GM12878 (cell line): Measurements from ENCODE around the gene FKBP4. TPM values are rescaled to one million over a fixed set of nuclear protein-coding genes. Genes with fewer than 3 reads are reported as not detected.

Experiments used
- ATAC-seq: fragments of 200-7000 bp; cut with Tn5 transposase; 3 replicates; pipeline ENCODE4 v1.9.1; 2020; ENCODE audit warnings: mild to moderate bottlenecking, moderate library complexity
- BruUV-seq: library from RNA; stranded (reverse); fragments of 400-500 nt; replicated peaks from 2 replicates; lab custom pipeline; 2021; lab: Mats Ljungman, UMichigan
- CTCF ChIA-PET: fragments of 300-600 bp; sonication (Branson Sonifier 250); formaldehyde crosslinking; extraction: SDS; loops from one replicate; lab custom pipeline; 2021; ENCODE audit warnings: inconsistent platforms; lab: Yijun Ruan, JAX
- POLR2A ChIA-PET: fragments of 350-600 bp; formaldehyde crosslinking; extraction: SDS; loops from one replicate; lab custom pipeline; 2021; ENCODE audit warnings: inconsistent platforms; lab: Charles Lee
- RAD21 ChIA-PET: fragments of 300-600 bp; sonication (Branson Sonifier 250); formaldehyde crosslinking; loops from one replicate; lab custom pipeline; 2023; ENCODE audit warnings: antibody characterized with exemption; ENCODE audit not compliant: unreplicated experiment; lab: Charles Lee
- SMC1A ChIA-PET: fragments of 300-600 bp; sonication (Branson Sonifier 250); formaldehyde crosslinking; loops from one replicate; lab custom pipeline; 2023; ENCODE audit not compliant: unreplicated experiment, uncharacterized antibody; lab: Charles Lee
- DNase-seq: peaks from one replicate; pipeline ENCODE4 v3.0.0-alpha.2; 2011; ENCODE audit warnings: low read depth, low spot score
- FAIRE-seq: peaks from 3 replicates; lab custom pipeline; 2011; peaks lifted over from hg19 to GRCh38; lab: Jason Lieb, UNC
- H2AFZ ChIP-seq: 2 replicates; pipeline ENCODE4 v1.6.0; 2011; ENCODE audit warnings: low read depth, low read length, control low read depth; ENCODE audit not compliant: control insufficient read depth
- H3K27ac ChIP-seq: 2 replicates; pipeline ENCODE4 v1.5.1; 2011; ENCODE audit warnings: control low read depth; ENCODE audit not compliant: control insufficient read depth, insufficient read depth
- H3K27me3 ChIP-seq, 2 experiments: replicated peaks in 1 of 2; 2 replicates each; pipeline versions ENCODE4 v1.6.0 to v1.6.1; 2011; ENCODE audit warnings: low read length in 1 of 2; ENCODE audit not compliant: control insufficient read depth in 2 of 2, insufficient read depth in 2 of 2
- H3K36me3 ChIP-seq, 2 experiments: 2 replicates each; pipeline ENCODE4 v1.5.1; 2011; ENCODE audit warnings: low read length in 1 of 2; ENCODE audit not compliant: control insufficient read depth in 2 of 2, insufficient read depth in 2 of 2
- H3K4me1 ChIP-seq: 2 replicates; pipeline ENCODE4 v1.6.1; 2011; ENCODE audit warnings: mild to moderate bottlenecking, low read length, moderate library complexity, mixed read lengths; ENCODE audit not compliant: control insufficient read depth, insufficient read depth
- H3K4me2 ChIP-seq: 2 replicates; pipeline ENCODE4 v1.6.0; 2011; ENCODE audit warnings: control low read depth; ENCODE audit not compliant: control insufficient read depth, insufficient read depth
- H3K4me3 ChIP-seq: fragments of 200-600 bp; sonication (generic); 2 replicates; pipeline ENCODE4 v1.5.1; 2016
- H3K79me2 ChIP-seq: 2 replicates; pipeline ENCODE4 v1.6.0; 2011; ENCODE audit warnings: low read length; ENCODE audit not compliant: control insufficient read depth, insufficient read depth
- H3K9ac ChIP-seq: 2 replicates; pipeline ENCODE4 v1.8.0; 2011; ENCODE audit warnings: low read length, control low read depth, mixed read lengths; ENCODE audit not compliant: control insufficient read depth, insufficient read depth
- H3K9me3 ChIP-seq: replicated peaks from 3 replicates; pipeline ENCODE4 v1.5.1; 2011; ENCODE audit warnings: mild to moderate bottlenecking, low read length; ENCODE audit not compliant: control insufficient read depth, insufficient read depth
- H4K20me1 ChIP-seq: 2 replicates; pipeline ENCODE4 v1.6.0; 2011; ENCODE audit not compliant: control insufficient read depth, insufficient read depth
- BHLHE40 ChIP-seq, 2 experiments: fragments of 450-650 bp in 1 of 2; IDR thresholded peaks; 2 replicates each; pipeline ENCODE4 v1.6.1; 2011 to 2017; ENCODE audit warnings: low read depth in 2 of 2, borderline replicate concordance in 1 of 2, improper control_type of control experiment in 1 of 2, low read length in 1 of 2, mild to moderate bottlenecking in 1 of 2
- CEBPZ ChIP-seq: fragments of 150-350 bp; IDR thresholded peaks from 2 replicates; pipeline ENCODE4 v1.6.1; 2016; ENCODE audit warnings: low read depth, low read length
- HSF1 ChIP-seq: fragments of 150-350 bp; IDR thresholded peaks from 2 replicates; pipeline ENCODE4 v1.6.1; 2014; ENCODE audit warnings: mild to moderate bottlenecking, low read depth, low read length
- MYB ChIP-seq: fragments of 150-350 bp; IDR thresholded peaks from 2 replicates; pipeline ENCODE4 v1.6.1; 2014; ENCODE audit warnings: mild to moderate bottlenecking, low read depth, low read length, borderline replicate concordance
- RELA ChIP-seq: fragments of 450-650 bp; IDR thresholded peaks from 2 replicates; pipeline ENCODE4 v1.8.0; 2014; ENCODE audit warnings: borderline replicate concordance; ENCODE audit not compliant: partially characterized antibody
- RFX5 ChIP-seq: IDR thresholded peaks from 2 replicates; pipeline ENCODE4 v1.6.1; 2011; ENCODE audit warnings: low read depth, low read length, improper control_type of control experiment
- SMAD1 ChIP-seq: fragments of 450-650 bp; IDR thresholded peaks from 2 replicates; pipeline ENCODE4 v1.6.1; 2018; ENCODE audit warnings: mild to moderate bottlenecking, low read depth; ENCODE audit not compliant: partially characterized antibody
- ZBTB4 ChIP-seq: fragments of 450-650 bp; formaldehyde crosslinking; IDR thresholded peaks from 2 replicates; pipeline ENCODE4 v1.4.0; 2022; ENCODE audit warnings: mild to moderate bottlenecking, moderate library complexity
- WGBS: methylation state at CpG from one replicate; pipeline ENCODE4 v1.1.6; 2016; ENCODE audit warnings: low lambda C conversion rate; ENCODE audit not compliant: insufficient replicate concordance, insufficient coverage; ENCODE audit errors: missing lambda C conversion rate; 5-methylcytosine and 5-hydroxymethylcytosine counted together
- in situ Hi-C: fragments of 300-500 bp; cut with MboI; formaldehyde crosslinking; loops from 9 replicates; pipeline ENCODE4 v1.14.3; 2018; ENCODE audit warnings: mixed read lengths
- intact Hi-C: fragments of 100-400 bp; cut with micrococcal nuclease; formaldehyde crosslinking; loops from one replicate; pipeline ENCODE4 v1.14.2; 2022; ENCODE audit not compliant: unreplicated experiment
- polyA plus RNA-seq, 11 experiments: library from polyadenylated mRNA; depleted of rRNA in 4 of 11; unstranded in 6 of 11; stranded (reverse) in 5 of 11; fragments of >200 nt; fragmentation: Nextera tagmentation in 4 of 11; fragmentation: Illumina TruSeq in 1 of 11; extraction: Ambion mirVana in 4 of 11; extraction: Trizol in 1 of 11; gene quantifications; 1 replicate in 1 of 11; 2 replicates in 10 of 11; pipeline versions ENCODE4 v1.2.1 to v1.2.3, GENCODE V29; 2011 to 2016; ENCODE audit warnings: inconsistent platforms in 2 of 11, missing spikeins in 2 of 11, low read depth in 1 of 11
- total RNA-seq, 4 experiments: library from RNA; depleted of rRNA in 3 of 4; stranded (reverse); fragments of >200 nt in 3 of 4; fragmentation: Illumina TruSeq in 1 of 4; extraction: Trizol in 1 of 4; gene quantifications; 2 replicates each; pipeline versions ENCODE4 v1.2.1 to v1.2.3, GENCODE V29; 2013 to 2021

FKBP4 gene
- total and polyA plus RNA-seq, 10 of the 15 experiments (the other 5 are each of a cell fraction or from before 2014, with no cell fraction given) = 8.9 to 90.0 (median 45.4) TPM

- H3K4me3 ChIP-seq = no peak overlapping the region
- H3K9ac ChIP-seq = no peak overlapping the region
- in situ Hi-C loops (no loop called here), intact Hi-C loops (no loop called here)
- no peaks in the 10 kb centered on the region for H3K4me1 ChIP-seq
- SMC1A ChIA-PET = no interaction called here
- no TSS peak for BruUV-seq
- DNase-seq (no peak), FAIRE-seq (no peak), ATAC-seq (no peak)
- RAD21 ChIA-PET = no interaction called here
- WGBS = 91% methylated on average over 9 of the region's 9 CpGs
- H3K36me3 ChIP-seq = no peaks in the 10 kb centered on the region; a peak in 1 of 4 replicates
- POLR2A ChIA-PET = no interaction called here
- TF ChIP-seq SMAD1 (no peak), BHLHE40 (IDR thresholded peaks at IDR 0.05; ENCODE audit: borderline replicate concordance in 1 of 2, low read depth in 2 of 2, low read length in 1 of 2) (no peak), HSF1 (no peak), RELA (no peak)
- H2AFZ ChIP-seq = no peak overlapping the region
- CTCF ChIA-PET = interaction anchor here (0.7 kb wide), 1 partner anchor 9 kb away, joined by 4 read pairs; no protein-coding TSS in a partner anchor
- H4K20me1 ChIP-seq = no peaks in the 10 kb centered on the region
- no peaks in the 10 kb centered on the region for H3K9me3 ChIP-seq
- no peaks in the 10 kb centered on the region for H3K79me2 ChIP-seq
- no peak overlapping the region for H3K27ac ChIP-seq
- no peaks in the 10 kb centered on the region for H3K27me3 ChIP-seq
- no peak overlapping the region for H3K4me2 ChIP-seq
Measured at GRCh38 chr12:2841056-2841650, 46.4 kb downstream of the FKBP4 start.

- FAIRE-seq (no peak), DNase-seq (no peak), ATAC-seq (no peak)
- Histone ChIP-seq H2AFZ (no peak overlapping the region), H3K36me3 (no peaks in the 10 kb centered on the region; a peak in 1 of 4 replicates), H3K4me3 (no peak overlapping the region), H3K4me1 (no peaks in the 10 kb centered on the region), H3K79me2 (no peaks in the 10 kb centered on the region), H3K4me2 (no peak overlapping the region), H4K20me1 (no peaks in the 10 kb centered on the region), H3K9ac (no peak overlapping the region), H3K9me3 (no peaks in the 10 kb centered on the region), H3K27me3 (no peaks in the 10 kb centered on the region), H3K27ac (no peak overlapping the region)
- BruUV-seq = no TSS peak
- ChIA-PET SMC1A (no interaction called here), CTCF (no interaction called here), RAD21 (no interaction called here), POLR2A (no interaction called here)
- intact Hi-C loops (no loop called here), in situ Hi-C loops (no loop called here)
- WGBS = 98% methylated on average over 5 of the region's 5 CpGs
- no peak for TF ChIP-seq CEBPZ
- no peak for TF ChIP-seq MYB
- TF ChIP-seq RFX5 = no peak
- no peak for TF ChIP-seq ZBTB4 (CRISPR knock-in tag)
Measured at GRCh38 chr12:2842948-2843347, 48.2 kb downstream of the FKBP4 start.
